Chondrocyte (in vitro differentiated cells): Measurements from ENCODE around the gene CFAP46. TPM values are rescaled to one million over a fixed set of nuclear protein-coding genes. Genes with fewer than 3 reads are reported as not detected.

Experiments
- DNase-seq: peaks from one replicate; pipeline ENCODE4 v3.0.0; 2021; ENCODE audit warnings: mixed read lengths, low spot score
- H3K27ac Mint-ChIP-seq: one replicate; pipeline ENCODE4 v1.8.0; 2021; ENCODE audit warnings: mild to moderate bottlenecking, moderate library complexity, mixed read lengths; ENCODE audit not compliant: unreplicated experiment
- H3K27me3 Mint-ChIP-seq: 2 replicates; pipeline ENCODE4 v1.8.0; 2021; ENCODE audit warnings: low read depth, mixed read lengths
- H3K36me3 Mint-ChIP-seq: 2 replicates; pipeline ENCODE4 v1.8.0; 2021; ENCODE audit warnings: low read depth, mixed read lengths
- H3K4me1 Mint-ChIP-seq: 2 replicates; pipeline ENCODE4 v1.8.0; 2021; ENCODE audit warnings: low read depth, mild to moderate bottlenecking, mixed read lengths
- H3K4me3 Mint-ChIP-seq: one replicate; pipeline ENCODE4 v1.8.0; 2021; ENCODE audit warnings: mild to moderate bottlenecking, moderate library complexity, mixed read lengths; ENCODE audit not compliant: unreplicated experiment
- H3K9me3 Mint-ChIP-seq: 2 replicates; pipeline ENCODE4 v1.8.0; 2021; ENCODE audit warnings: low read depth, mixed read lengths
- total RNA-seq: library from RNA; stranded (reverse); gene quantifications from 3 replicates; pipeline ENCODE4 v1.2.1, GENCODE V29; 2021
- TF ChIP-seq, protein P1 (sequence below): fragments of 200-600 bp; sonication (generic); IDR thresholded peaks from 2 replicates; pipeline ENCODE4 v1.5.0; 2021; ENCODE audit warnings: antibody characterized with exemption, mild to moderate bottlenecking, moderate library complexity

The CFAP46 gene
- total RNA-seq, 1 donor from 2014 or later, result 0.92 TPM

DNA sequence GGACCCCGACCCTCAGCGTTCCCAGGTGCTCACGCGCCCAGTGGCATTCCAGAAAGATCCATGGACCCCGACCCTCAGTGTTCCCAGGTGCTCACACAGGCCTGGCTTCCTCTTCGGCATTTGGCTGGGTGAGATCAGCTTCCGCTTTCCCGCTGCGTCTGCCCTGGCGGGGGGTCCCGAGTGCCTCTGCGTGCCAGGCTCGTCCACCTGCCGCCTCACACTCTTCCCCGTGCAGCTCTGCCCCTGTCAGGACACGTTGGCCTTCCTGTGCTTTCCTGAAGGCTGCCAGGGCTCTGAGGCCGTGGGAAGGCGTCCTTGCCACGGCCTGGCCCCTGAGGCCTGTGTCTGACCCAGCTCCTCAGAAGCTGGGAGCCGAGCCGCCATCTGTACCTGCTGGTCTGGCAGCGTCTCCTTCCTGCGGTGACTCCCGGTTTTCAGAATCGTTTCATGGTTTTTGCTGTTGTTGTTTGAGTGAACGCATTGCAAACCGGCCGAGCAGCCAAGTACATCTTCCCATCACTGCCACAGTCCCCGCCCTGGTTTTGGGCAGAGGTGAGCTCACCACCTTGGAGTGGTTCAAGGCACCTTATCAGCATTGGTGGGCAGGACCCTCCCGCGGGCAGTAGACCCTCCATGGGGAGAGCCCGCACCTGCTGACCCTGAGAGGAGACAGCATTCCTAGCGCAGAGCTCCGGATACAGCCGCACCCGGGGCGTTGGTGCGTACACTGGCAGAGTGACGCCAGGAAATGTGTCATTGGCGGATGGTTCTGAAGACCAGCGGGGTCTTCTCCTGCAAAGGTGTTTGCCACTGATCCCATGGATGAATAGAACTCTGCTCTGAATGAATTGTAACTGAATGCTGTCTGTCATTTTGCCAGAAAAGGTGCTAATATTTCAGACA is 173.8 kb downstream of the CFAP46 start:
- Mint-ChIP-seq H3K4me3 (no peak overlapping the region), H3K9me3 (no peaks in the 10 kb centered on the region), H3K27ac (no peak overlapping the region), H3K36me3 (peaks cover 8% of the 10 kb centered on the region), H3K4me1 (no peaks in the 10 kb centered on the region), H3K27me3 (no peaks in the 10 kb centered on the region)
- TF ChIP-seq, protein P1, sequence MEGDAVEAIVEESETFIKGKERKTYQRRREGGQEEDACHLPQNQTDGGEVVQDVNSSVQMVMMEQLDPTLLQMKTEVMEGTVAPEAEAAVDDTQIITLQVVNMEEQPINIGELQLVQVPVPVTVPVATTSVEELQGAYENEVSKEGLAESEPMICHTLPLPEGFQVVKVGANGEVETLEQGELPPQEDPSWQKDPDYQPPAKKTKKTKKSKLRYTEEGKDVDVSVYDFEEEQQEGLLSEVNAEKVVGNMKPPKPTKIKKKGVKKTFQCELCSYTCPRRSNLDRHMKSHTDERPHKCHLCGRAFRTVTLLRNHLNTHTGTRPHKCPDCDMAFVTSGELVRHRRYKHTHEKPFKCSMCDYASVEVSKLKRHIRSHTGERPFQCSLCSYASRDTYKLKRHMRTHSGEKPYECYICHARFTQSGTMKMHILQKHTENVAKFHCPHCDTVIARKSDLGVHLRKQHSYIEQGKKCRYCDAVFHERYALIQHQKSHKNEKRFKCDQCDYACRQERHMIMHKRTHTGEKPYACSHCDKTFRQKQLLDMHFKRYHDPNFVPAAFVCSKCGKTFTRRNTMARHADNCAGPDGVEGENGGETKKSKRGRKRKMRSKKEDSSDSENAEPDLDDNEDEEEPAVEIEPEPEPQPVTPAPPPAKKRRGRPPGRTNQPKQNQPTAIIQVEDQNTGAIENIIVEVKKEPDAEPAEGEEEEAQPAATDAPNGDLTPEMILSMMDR, result no peak
- DNase-seq, result no peak

DNA sequence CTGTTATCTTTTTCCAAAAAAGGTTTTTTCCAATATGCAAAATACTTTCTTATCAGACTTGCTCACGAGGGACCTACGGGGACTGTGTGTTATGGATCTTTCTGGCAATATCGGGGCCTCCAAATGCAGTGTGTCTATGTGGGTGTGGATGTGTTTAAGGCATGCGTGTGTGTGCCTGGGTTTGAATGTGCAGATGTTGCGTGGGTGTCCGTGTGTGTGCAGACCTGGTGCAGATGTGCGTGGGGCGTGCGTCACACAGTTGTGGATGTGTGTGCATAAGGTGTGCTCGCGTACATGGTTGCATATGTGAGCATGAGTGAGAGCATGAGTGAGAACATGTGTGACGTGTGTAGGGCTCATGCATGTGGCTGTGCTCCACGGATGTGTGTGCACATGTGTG is 176.1 kb downstream of the CFAP46 start:
- no peak overlapping the region for H3K4me3 Mint-ChIP-seq
- H3K36me3 Mint-ChIP-seq, result peaks cover 15% of the 10 kb centered on the region
- peaks cover 3% of the 10 kb centered on the region for H3K9me3 Mint-ChIP-seq
- H3K27ac Mint-ChIP-seq, result no peak overlapping the region
- no peaks in the 10 kb centered on the region for H3K27me3 Mint-ChIP-seq
- H3K4me1 Mint-ChIP-seq, result no peaks in the 10 kb centered on the region
- no peak for DNase-seq
- TF ChIP-seq, protein P1, result no peak

DNA sequence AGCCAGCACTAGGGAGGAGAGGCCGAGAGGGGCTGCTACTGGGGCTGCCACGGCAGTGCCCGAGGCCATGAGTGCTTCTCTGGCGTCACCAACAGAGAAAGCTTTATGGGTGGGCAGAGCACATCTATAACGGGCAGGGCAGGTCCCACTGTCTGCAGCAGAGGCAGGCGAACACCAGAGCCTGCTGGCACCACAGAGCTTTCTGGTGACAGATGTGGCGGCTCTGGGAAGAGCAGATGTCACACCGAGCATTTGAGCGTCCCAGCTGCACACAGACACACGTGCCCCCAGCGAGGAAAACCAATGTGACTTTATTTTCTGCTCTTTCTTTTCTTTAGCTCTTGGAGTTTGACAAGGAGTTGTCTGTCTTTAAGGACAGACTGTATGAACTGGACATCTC is 176.9 kb downstream of the CFAP46 start:
- H3K27ac Mint-ChIP-seq, result no peak overlapping the region
- H3K4me1 Mint-ChIP-seq, result no peaks in the 10 kb centered on the region
- no peaks in the 10 kb centered on the region for H3K27me3 Mint-ChIP-seq
- H3K9me3 Mint-ChIP-seq, result peaks cover 3% of the 10 kb centered on the region
- peaks cover 19% of the 10 kb centered on the region for H3K36me3 Mint-ChIP-seq
- DNase-seq, result no peak
- H3K4me3 Mint-ChIP-seq, result no peak overlapping the region
- TF ChIP-seq, protein P1, result no peak

DNA sequence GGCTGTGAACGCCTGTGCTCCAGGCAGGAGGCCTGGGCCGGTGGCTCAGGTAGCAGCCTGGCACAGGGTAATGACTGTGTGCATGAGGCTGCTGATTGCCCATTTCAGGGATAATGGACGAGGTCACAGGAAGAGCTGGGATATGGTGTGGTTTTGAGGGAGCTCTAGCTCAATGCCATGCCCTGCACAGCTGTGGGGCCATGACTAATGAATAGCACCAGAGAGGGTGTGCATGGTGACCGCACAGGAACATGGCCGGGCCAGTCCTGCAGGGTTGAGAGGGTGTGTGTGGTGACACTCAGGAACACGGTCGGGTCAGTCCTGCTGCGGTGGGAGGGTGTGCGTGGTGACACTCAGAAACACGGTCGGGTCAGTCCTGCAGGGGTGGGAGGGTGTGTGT is 178.3 kb downstream of the CFAP46 start:
- no peaks in the 10 kb centered on the region for H3K27me3 Mint-ChIP-seq
- TF ChIP-seq, protein P1, result no peak
- H3K4me1 Mint-ChIP-seq, result no peaks in the 10 kb centered on the region
- peaks cover 3% of the 10 kb centered on the region for H3K9me3 Mint-ChIP-seq
- no peak for DNase-seq
- no peak overlapping the region for H3K4me3 Mint-ChIP-seq
- H3K36me3 Mint-ChIP-seq, result peaks cover 19% of the 10 kb centered on the region
- no peak overlapping the region for H3K27ac Mint-ChIP-seq

DNA sequence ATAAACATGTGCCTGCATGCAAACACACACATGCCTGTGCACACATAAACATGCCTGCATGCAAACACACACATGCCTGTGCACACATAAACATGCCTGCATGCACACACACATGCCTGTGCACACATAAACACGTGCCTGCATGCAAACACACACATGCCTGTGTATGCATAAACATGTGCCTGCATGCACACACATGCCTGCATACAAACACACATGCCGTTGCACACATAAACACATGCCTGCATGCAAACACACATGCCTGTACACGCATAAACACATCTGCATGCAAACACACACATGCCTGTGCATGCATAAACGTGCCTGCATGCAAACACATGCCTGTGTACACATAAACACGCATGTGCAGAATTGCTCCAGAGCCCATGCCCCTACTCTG is 178.8 kb downstream of the CFAP46 start:
- Mint-ChIP-seq H3K36me3 (peaks cover 16% of the 10 kb centered on the region), H3K4me3 (no peak overlapping the region), H3K9me3 (peaks cover 3% of the 10 kb centered on the region), H3K4me1 (no peaks in the 10 kb centered on the region), H3K27me3 (no peaks in the 10 kb centered on the region), H3K27ac (no peak overlapping the region)
- TF ChIP-seq, protein P1, result no peak
- no peak for DNase-seq
